ENCODE measurements around the gene AVEN. TPM values are rescaled to one million over a fixed set of nuclear protein-coding genes. Genes with fewer than 3 reads are reported as not detected.

The AVEN gene
- total RNA-seq, 3 donors from 2014 or later (not counting 1 experiment from before 2014, with no cell fraction given) = 9.8 to 11.8 (median 9.9) TPM

DNA sequence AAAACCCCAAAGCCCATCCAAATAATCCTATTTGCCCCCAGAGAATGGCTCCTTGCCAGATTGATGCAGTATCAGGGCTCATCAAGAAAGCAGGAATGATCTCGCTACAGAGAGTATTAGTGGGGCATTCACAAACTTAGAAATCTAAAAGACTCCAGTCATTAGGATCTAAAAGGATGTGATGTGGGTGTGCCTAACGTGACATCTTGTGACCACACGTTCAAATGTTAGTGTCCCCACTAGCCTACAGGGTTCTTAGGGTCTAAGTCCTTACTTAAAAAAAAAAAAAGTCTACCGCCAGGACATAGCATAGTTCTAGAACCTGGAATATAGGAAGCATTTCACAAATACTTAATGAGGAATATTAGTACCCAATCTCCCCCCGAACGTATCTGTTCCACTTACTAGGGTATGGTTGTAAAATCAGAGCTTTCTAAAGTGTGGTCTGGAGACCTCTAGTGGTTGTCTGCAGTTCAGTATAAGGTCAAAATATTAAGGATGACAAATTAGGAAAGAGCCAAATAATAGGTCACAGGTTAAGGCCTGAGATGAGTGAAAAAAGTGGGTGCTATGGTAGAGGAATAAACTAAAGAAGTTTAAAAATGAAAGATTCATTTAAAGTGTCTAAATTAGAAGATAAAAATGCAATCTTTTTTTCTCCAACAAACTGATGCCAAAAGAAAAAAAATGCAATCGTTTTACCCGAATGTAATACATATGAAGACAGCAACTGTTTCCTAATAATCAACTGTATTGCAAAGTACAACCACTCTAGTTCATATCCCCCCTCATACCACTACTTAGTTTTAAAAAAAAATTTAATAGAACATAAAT, 75.0 kb downstream of the AVEN start:
- Mint-ChIP-seq H3K4me3 (no peak overlapping the region), H3K27ac (no peak overlapping the region), H3K4me1 (peaks cover 0 to 5% of the 10 kb centered on the region in 2 donors), H3K9me3 (no peaks in the 10 kb centered on the region), H3K36me3 (no peaks in the 10 kb centered on the region), H3K27me3 (ENCODE audit: low read depth in 2 of 2) (no peaks in the 10 kb centered on the region)
- Histone ChIP-seq H3K4me1 (ENCODE audit: control insufficient read depth, insufficient read depth, low read length) (no peaks in the 10 kb centered on the region), H3K9me3 (ENCODE audit: control insufficient read depth, insufficient read depth, low read length) (no peaks in the 10 kb centered on the region), H3K36me3 (ENCODE audit: control insufficient read depth, insufficient read depth, low read length) (no peaks in the 10 kb centered on the region), H3K27ac (ENCODE audit: low read length) (no peak overlapping the region), H3K4me3 (ENCODE audit: low read length) (no peak overlapping the region), H3K27me3 (ENCODE audit: control insufficient read depth, insufficient read depth, low read length) (no peaks in the 10 kb centered on the region)
- peak in 1 of 2 donors; percentile 4 for DNase-seq
- ATAC-seq = no peak
- intact Hi-C loops (cut with micrococcal nuclease) = no loop called here
- whole genome bisulfite sequencing (ENCODE audit: insufficient coverage) = 71% methylated on average over 4 of the region's 8 CpGs
- TF ChIP-seq, protein P1, sequence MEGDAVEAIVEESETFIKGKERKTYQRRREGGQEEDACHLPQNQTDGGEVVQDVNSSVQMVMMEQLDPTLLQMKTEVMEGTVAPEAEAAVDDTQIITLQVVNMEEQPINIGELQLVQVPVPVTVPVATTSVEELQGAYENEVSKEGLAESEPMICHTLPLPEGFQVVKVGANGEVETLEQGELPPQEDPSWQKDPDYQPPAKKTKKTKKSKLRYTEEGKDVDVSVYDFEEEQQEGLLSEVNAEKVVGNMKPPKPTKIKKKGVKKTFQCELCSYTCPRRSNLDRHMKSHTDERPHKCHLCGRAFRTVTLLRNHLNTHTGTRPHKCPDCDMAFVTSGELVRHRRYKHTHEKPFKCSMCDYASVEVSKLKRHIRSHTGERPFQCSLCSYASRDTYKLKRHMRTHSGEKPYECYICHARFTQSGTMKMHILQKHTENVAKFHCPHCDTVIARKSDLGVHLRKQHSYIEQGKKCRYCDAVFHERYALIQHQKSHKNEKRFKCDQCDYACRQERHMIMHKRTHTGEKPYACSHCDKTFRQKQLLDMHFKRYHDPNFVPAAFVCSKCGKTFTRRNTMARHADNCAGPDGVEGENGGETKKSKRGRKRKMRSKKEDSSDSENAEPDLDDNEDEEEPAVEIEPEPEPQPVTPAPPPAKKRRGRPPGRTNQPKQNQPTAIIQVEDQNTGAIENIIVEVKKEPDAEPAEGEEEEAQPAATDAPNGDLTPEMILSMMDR (IDR thresholded peaks at IDR 0.05) = no peak

DNA sequence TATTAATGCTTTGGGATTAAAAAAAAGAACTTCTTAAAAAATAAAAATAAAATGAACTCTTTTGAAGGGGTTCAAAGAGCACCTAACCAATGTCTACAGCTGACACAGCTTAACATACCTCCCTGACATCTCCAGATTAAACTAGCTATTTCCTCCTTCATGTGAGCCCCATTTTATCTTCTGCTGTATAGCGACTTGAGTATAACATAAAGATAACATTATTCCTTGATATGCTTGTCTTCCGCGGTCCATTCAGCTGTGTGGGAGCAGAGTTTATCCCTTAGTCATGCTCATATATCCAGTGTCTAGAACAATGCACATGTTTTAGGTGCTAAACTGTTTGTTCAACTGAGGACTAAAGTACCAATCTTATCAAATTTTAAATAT, 78.5 kb downstream of the AVEN start:
- Mint-ChIP-seq H3K27me3 (ENCODE audit: low read depth in 2 of 2) (no peaks in the 10 kb centered on the region), H3K9me3 (no peaks in the 10 kb centered on the region), H3K27ac (no peak overlapping the region), H3K4me3 (no peak overlapping the region), H3K4me1 (peaks cover 0 to 5% of the 10 kb centered on the region in 2 donors), H3K36me3 (no peaks in the 10 kb centered on the region)
- Histone ChIP-seq H3K27ac (ENCODE audit: low read length) (no peak overlapping the region), H3K4me3 (ENCODE audit: low read length) (no peak overlapping the region), H3K9me3 (ENCODE audit: control insufficient read depth, insufficient read depth, low read length) (no peaks in the 10 kb centered on the region), H3K36me3 (ENCODE audit: control insufficient read depth, insufficient read depth, low read length) (no peaks in the 10 kb centered on the region), H3K27me3 (ENCODE audit: control insufficient read depth, insufficient read depth, low read length) (no peaks in the 10 kb centered on the region), H3K4me1 (ENCODE audit: control insufficient read depth, insufficient read depth, low read length) (no peaks in the 10 kb centered on the region)
- DNase-seq = no peak
- TF ChIP-seq, protein P1 (IDR thresholded peaks at IDR 0.05) = no peak
- intact Hi-C loops (cut with micrococcal nuclease) = no loop called here
- ATAC-seq = no peak
- 97% methylated on average over 3 of the region's 3 CpGs for WGBS (ENCODE audit: insufficient coverage)

DNA sequence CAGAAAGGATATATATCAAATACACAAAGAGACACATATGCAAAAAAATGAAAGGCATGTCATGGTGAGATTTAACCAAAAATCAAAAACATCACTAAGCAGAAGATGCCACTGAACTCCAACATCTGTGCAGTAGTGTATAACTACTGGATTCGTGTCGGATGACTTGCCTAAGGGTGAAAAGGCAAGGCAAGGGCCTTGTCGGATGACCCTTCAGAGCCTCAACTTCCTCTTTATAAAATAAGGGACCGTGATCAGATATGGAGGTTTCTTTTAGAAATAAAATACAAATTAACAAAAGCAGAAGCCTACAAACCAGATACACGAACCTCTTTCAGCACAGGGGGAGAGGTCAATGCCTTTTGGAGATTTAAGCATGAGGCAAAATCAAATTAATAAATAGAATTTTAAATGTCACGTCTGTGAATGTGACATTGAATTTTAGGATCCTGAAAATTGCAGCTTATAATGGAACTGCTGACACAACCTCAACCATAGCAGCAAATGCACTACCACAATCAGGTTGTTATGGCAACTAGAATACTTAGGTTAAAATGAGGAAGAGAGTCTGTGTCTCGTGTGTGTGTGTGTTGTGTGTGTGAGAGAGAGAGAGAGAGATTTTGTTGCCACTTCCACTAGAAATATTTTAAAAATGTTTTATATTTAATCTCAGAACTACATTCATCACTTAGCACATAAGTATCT, 79.0 kb downstream of the AVEN start:
- no peak overlapping the region for H3K27ac ChIP-seq (ENCODE audit: low read length)
- ATAC-seq (no peak), DNase-seq (no peak)
- H3K36me3 ChIP-seq (ENCODE audit: control insufficient read depth, insufficient read depth, low read length) = no peaks in the 10 kb centered on the region
- no peaks in the 10 kb centered on the region for H3K36me3 Mint-ChIP-seq
- 92% methylated on average over 3 of the region's 7 CpGs for WGBS (ENCODE audit: insufficient coverage)
- no peaks in the 10 kb centered on the region for H3K9me3 ChIP-seq (ENCODE audit: control insufficient read depth, insufficient read depth, low read length)
- H3K27ac Mint-ChIP-seq = no peak overlapping the region
- H3K4me3 Mint-ChIP-seq = no peak overlapping the region
- no peaks in the 10 kb centered on the region for H3K27me3 Mint-ChIP-seq (ENCODE audit: low read depth in 2 of 2)
- intact Hi-C loops (cut with micrococcal nuclease) = no loop called here
- no peaks in the 10 kb centered on the region for H3K9me3 Mint-ChIP-seq
- H3K4me3 ChIP-seq (ENCODE audit: low read length) = no peak overlapping the region
- TF ChIP-seq, protein P1 (IDR thresholded peaks at IDR 0.05) = no peak
- no peaks in the 10 kb centered on the region for H3K27me3 ChIP-seq (ENCODE audit: control insufficient read depth, insufficient read depth, low read length)
- H3K4me1 ChIP-seq (ENCODE audit: control insufficient read depth, insufficient read depth, low read length) = no peaks in the 10 kb centered on the region
- peaks cover 0 to 5% of the 10 kb centered on the region in 2 donors for H3K4me1 Mint-ChIP-seq

All from natural killer cell (primary cell).